Body of pancreas (tissue), 4 donors: ENCODE measurements around the gene ATP10A.

Experiments used
- CTCF ChIP-seq, 7 experiments: fragments of 450-650 bp in 4 of 7; fragments of 200-600 bp in 3 of 7; sonication (generic) in 3 of 7; IDR thresholded peaks; one replicate each; pipeline ENCODE4 v1.5.1; 2016 to 2019; ENCODE audit warnings: antibody characterized with exemption in 7 of 7
- POLR2A ChIP-seq, 3 donors: fragments of 450-650 bp; IDR thresholded peaks; one replicate each; pipeline ENCODE4 v1.6.1; 2016; ENCODE audit warnings: antibody characterized with exemption in 3 of 3, mild to moderate bottlenecking in 2 of 3

GRCh38 chr15:25797035-25797434 lies 66.1 kb downstream of the ATP10A start:
- TF ChIP-seq CTCF (IDR thresholded peaks at IDR 0.05) (no peak), POLR2A (IDR thresholded peaks at IDR 0.05) (no peak)
